Fibroblast of skin of right quadriceps (primary cell): ENCODE measurements around the gene NKAIN2.
"Not testable (repeated sequence)": the region's sequence is repeated elsewhere in the genome, so short reads cannot be mapped to it uniquely, and the experiment has no call there.

Source experiments
- DNase-seq: peaks from one replicate; pipeline ENCODE4 v3.0.0-alpha.2; 2013

The NKAIN2 gene

GRCh38 chr6:123896869-123897268, 93.2 kb downstream of the NKAIN2 start:
- DNase-seq: no peak

- no peak for DNase-seq
These were observed 94.3 kb downstream of the NKAIN2 start for GRCh38 chr6:123897965-123898364.

GRCh38 chr6:123898665-123899064, 95.0 kb downstream of the NKAIN2 start:
- no peak for DNase-seq

GRCh38 chr6:123899745-123900144, 96.1 kb downstream of the NKAIN2 start:
- DNase-seq: no peak

- no peak for DNase-seq
These were observed 97.8 kb downstream of the NKAIN2 start for GRCh38 chr6:123901436-123901835.

GRCh38 chr6:123902738-123903313, 99.2 kb downstream of the NKAIN2 start:
- no peak for DNase-seq

GRCh38 chr6:123904228-123904627, 100.6 kb downstream of the NKAIN2 start:
- no peak for DNase-seq

GRCh38 chr6:123908797-123909196, 105.1 kb downstream of the NKAIN2 start:
- no peak for DNase-seq

- no peak for DNase-seq
These were observed 106.3 kb downstream of the NKAIN2 start for GRCh38 chr6:123909989-123910388.

GRCh38 chr6:123913863-123914262, 110.2 kb downstream of the NKAIN2 start:
- DNase-seq: peak; percentile 0

- DNase-seq: not testable (repeated sequence)
These were observed 119.7 kb downstream of the NKAIN2 start for GRCh38 chr6:123923379-123923778.

GRCh38 chr6:123925350-123925749, 121.7 kb downstream of the NKAIN2 start:
- no peak for DNase-seq

GRCh38 chr6:123925842-123926399, 122.3 kb downstream of the NKAIN2 start:
- peak; percentile 8 for DNase-seq

GRCh38 chr6:123928529-123928928, 124.9 kb downstream of the NKAIN2 start:
- DNase-seq: no peak

GRCh38 chr6:123931928-123932327, 128.3 kb downstream of the NKAIN2 start:
- no peak for DNase-seq

- DNase-seq: no peak
These were observed 136.9 kb downstream of the NKAIN2 start for GRCh38 chr6:123940551-123940950.

- DNase-seq: no peak
These were observed 138.2 kb downstream of the NKAIN2 start for GRCh38 chr6:123941855-123942254.

- DNase-seq: no peak
These were observed 141.7 kb downstream of the NKAIN2 start for GRCh38 chr6:123945386-123945785.

GRCh38 chr6:123953920-123954319, 150.3 kb downstream of the NKAIN2 start:
- DNase-seq: no peak

GRCh38 chr6:123956492-123957139, 153.0 kb downstream of the NKAIN2 start:
- no peak for DNase-seq

GRCh38 chr6:123962508-123962907, 158.8 kb downstream of the NKAIN2 start:
- no peak for DNase-seq

GRCh38 chr6:123965894-123966293, 162.2 kb downstream of the NKAIN2 start:
- DNase-seq: peak; percentile 0

GRCh38 chr6:123966618-123967017, 163.0 kb downstream of the NKAIN2 start:
- no peak for DNase-seq

- no peak for DNase-seq
These were observed 164.2 kb downstream of the NKAIN2 start for GRCh38 chr6:123967905-123968304.
